Effector memory CD8-positive, alpha-beta T cell (primary cell): ENCODE data around the gene CCDC93.

ENCODE experiments used
- ATAC-seq: fragments of 150-1000 bp; cut with Tn5 transposase; replicated peaks from 2 replicates; pipeline ENCODE4 v1.10.0; 2021; ENCODE audit warnings: mild to moderate bottlenecking, moderate library complexity
- DNase-seq, 3 experiments: peaks; one replicate each; pipeline ENCODE4 v3.0.0; 2021
- H3K27ac Mint-ChIP-seq, 2 donors: one replicate each; pipeline ENCODE4 v1.8.0; 2022; ENCODE audit warnings: mild to moderate bottlenecking in 2 of 2, mixed read lengths in 2 of 2, moderate library complexity in 2 of 2
- H3K27me3 Mint-ChIP-seq, 2 donors: one replicate each; pipeline ENCODE4 v1.8.0; 2022; ENCODE audit warnings: mixed read lengths in 2 of 2
- H3K36me3 Mint-ChIP-seq: one replicate; pipeline ENCODE4 v1.8.0; 2022; ENCODE audit warnings: mild to moderate bottlenecking, moderate library complexity, mixed read lengths; ENCODE audit not compliant: insufficient read depth
- H3K4me1 Mint-ChIP-seq, 2 donors: one replicate each; pipeline ENCODE4 v1.8.0; 2022; ENCODE audit warnings: low read depth in 2 of 2, mixed read lengths in 2 of 2
- H3K4me3 Mint-ChIP-seq, 2 donors: one replicate each; pipeline ENCODE4 v1.8.0; 2022; ENCODE audit warnings: mild to moderate bottlenecking in 2 of 2, mixed read lengths in 2 of 2, moderate library complexity in 2 of 2
- H3K9me3 Mint-ChIP-seq, 2 donors: one replicate each; pipeline ENCODE4 v1.8.0; 2022; ENCODE audit warnings: mixed read lengths in 2 of 2

Gene CCDC93

GRCh38 chr2:117997872-117998454 lies 15.9 kb downstream of the CCDC93 start:
- Mint-ChIP-seq H3K4me3 (no peak overlapping the region), H3K27ac (no peak overlapping the region), H3K27me3 (no peaks in the 10 kb centered on the region), H3K9me3 (no peaks in the 10 kb centered on the region), H3K36me3 (peaks cover 75% of the 10 kb centered on the region), H3K4me1 (peaks cover 0 to 9% of the 10 kb centered on the region in 2 donors)
- DNase-seq: no peak
- ATAC-seq: no peak

GRCh38 chr2:117996525-117996924 lies 17.3 kb downstream of the CCDC93 start:
- DNase-seq (no peak), ATAC-seq (no peak)
- H3K36me3 Mint-ChIP-seq: peaks cover 84% of the 10 kb centered on the region
- H3K4me1 Mint-ChIP-seq: peaks cover 0 to 9% of the 10 kb centered on the region in 2 donors
- no peak overlapping the region for H3K4me3 Mint-ChIP-seq
- no peaks in the 10 kb centered on the region for H3K27me3 Mint-ChIP-seq
- H3K27ac Mint-ChIP-seq: peak overlapping the region in 1 of 2 donors; percentile 47
- H3K9me3 Mint-ChIP-seq: no peaks in the 10 kb centered on the region

- peaks cover 90% of the 10 kb centered on the region for H3K36me3 Mint-ChIP-seq
- H3K9me3 Mint-ChIP-seq: no peaks in the 10 kb centered on the region
- H3K4me1 Mint-ChIP-seq: peaks cover 0 to 8% of the 10 kb centered on the region in 2 donors
- DNase-seq (no peak), ATAC-seq (no peak)
- H3K27me3 Mint-ChIP-seq: no peaks in the 10 kb centered on the region
- H3K27ac Mint-ChIP-seq: no peak overlapping the region
- no peak overlapping the region for H3K4me3 Mint-ChIP-seq
These were observed 19.1 kb downstream of the CCDC93 start for GRCh38 chr2:117994729-117995128.

- peak overlapping the region; percentile 38 to 58 for H3K27ac Mint-ChIP-seq
- H3K36me3 Mint-ChIP-seq: peaks cover 68% of the 10 kb centered on the region
- peaks cover 5 to 14% of the 10 kb centered on the region in 2 donors for H3K4me1 Mint-ChIP-seq
- ATAC-seq (no peak), DNase-seq (no peak)
- no peaks in the 10 kb centered on the region for H3K9me3 Mint-ChIP-seq
- H3K4me3 Mint-ChIP-seq: no peak overlapping the region
- no peaks in the 10 kb centered on the region for H3K27me3 Mint-ChIP-seq
These were observed 23.9 kb downstream of the CCDC93 start for GRCh38 chr2:117989854-117990438.

- Mint-ChIP-seq H3K36me3 (peaks cover 52% of the 10 kb centered on the region), H3K4me1 (peaks cover 12 to 23% of the 10 kb centered on the region in 2 donors), H3K9me3 (no peaks in the 10 kb centered on the region), H3K4me3 (no peak overlapping the region), H3K27me3 (no peaks in the 10 kb centered on the region), H3K27ac (peak overlapping the region; percentile 41 to 57)
- no peak for DNase-seq
- ATAC-seq: no peak
These were observed 26.7 kb downstream of the CCDC93 start for GRCh38 chr2:117987121-117987520.

GRCh38 chr2:117985092-117985491 lies 28.8 kb downstream of the CCDC93 start:
- Mint-ChIP-seq H3K36me3 (peaks cover 33% of the 10 kb centered on the region), H3K27ac (no peak overlapping the region)
- no peak for ATAC-seq

GRCh38 chr2:117984208-117984607 lies 29.7 kb downstream of the CCDC93 start:
- H3K9me3 Mint-ChIP-seq: no peaks in the 10 kb centered on the region
- peaks cover 15 to 25% of the 10 kb centered on the region in 2 donors for H3K4me1 Mint-ChIP-seq
- H3K4me3 Mint-ChIP-seq: no peak overlapping the region
- peaks cover 31% of the 10 kb centered on the region for H3K36me3 Mint-ChIP-seq
- H3K27me3 Mint-ChIP-seq: no peaks in the 10 kb centered on the region
- DNase-seq: no peak
- no peak for ATAC-seq
- H3K27ac Mint-ChIP-seq: peak overlapping the region; percentile 55 to 64

More at GRCh38 chr2:117985092-117985491, 28.8 kb downstream of the CCDC93 start:
- no peaks in the 10 kb centered on the region for H3K27me3 Mint-ChIP-seq
- no peak overlapping the region for H3K4me3 Mint-ChIP-seq
- DNase-seq: no peak
- H3K9me3 Mint-ChIP-seq: no peaks in the 10 kb centered on the region
- peaks cover 14 to 25% of the 10 kb centered on the region in 2 donors for H3K4me1 Mint-ChIP-seq

- no peak overlapping the region for H3K4me3 Mint-ChIP-seq
- no peak for ATAC-seq
- no peak overlapping the region for H3K27ac Mint-ChIP-seq
- H3K4me1 Mint-ChIP-seq: peaks cover 14 to 25% of the 10 kb centered on the region in 2 donors
- no peaks in the 10 kb centered on the region for H3K27me3 Mint-ChIP-seq
- DNase-seq: no peak
- H3K9me3 Mint-ChIP-seq: no peaks in the 10 kb centered on the region
- H3K36me3 Mint-ChIP-seq: peaks cover 32% of the 10 kb centered on the region
These were observed 30.8 kb downstream of the CCDC93 start for GRCh38 chr2:117983040-117983439.

GRCh38 chr2:117982376-117983033 lies 31.4 kb downstream of the CCDC93 start:
- Mint-ChIP-seq H3K9me3 (no peaks in the 10 kb centered on the region), H3K4me3 (no peak overlapping the region), H3K27me3 (no peaks in the 10 kb centered on the region), H3K36me3 (peaks cover 37% of the 10 kb centered on the region), H3K4me1 (peaks cover 14 to 25% of the 10 kb centered on the region in 2 donors), H3K27ac (peak overlapping the region in 1 of 2 donors; percentile 21)
- DNase-seq: no peak
- no peak for ATAC-seq

- H3K27me3 Mint-ChIP-seq: no peaks in the 10 kb centered on the region
- H3K27ac Mint-ChIP-seq: peak overlapping the region in 1 of 2 donors; percentile 21
- peaks cover 14 to 23% of the 10 kb centered on the region in 2 donors for H3K4me1 Mint-ChIP-seq
These were observed 32.1 kb downstream of the CCDC93 start for GRCh38 chr2:117981810-117982209.

GRCh38 chr2:117980783-117981676 lies 32.8 kb downstream of the CCDC93 start:
- no peak for ATAC-seq
- H3K27ac Mint-ChIP-seq: peak overlapping the region in 1 of 2 donors; percentile 19
- H3K36me3 Mint-ChIP-seq: peaks cover 42% of the 10 kb centered on the region

More at GRCh38 chr2:117981810-117982209, 32.1 kb downstream of the CCDC93 start:
- no peaks in the 10 kb centered on the region for H3K9me3 Mint-ChIP-seq
- H3K36me3 Mint-ChIP-seq: peaks cover 42% of the 10 kb centered on the region
- no peak overlapping the region for H3K4me3 Mint-ChIP-seq
- ATAC-seq (no peak), DNase-seq (no peak)

GRCh38 chr2:117979911-117980701 lies 33.8 kb downstream of the CCDC93 start:
- H3K27ac Mint-ChIP-seq: no peak overlapping the region
- H3K27me3 Mint-ChIP-seq: no peaks in the 10 kb centered on the region
- H3K4me1 Mint-ChIP-seq: peaks cover 14 to 21% of the 10 kb centered on the region in 2 donors
- DNase-seq (no peak), ATAC-seq (no peak)
- no peak overlapping the region for H3K4me3 Mint-ChIP-seq
- H3K9me3 Mint-ChIP-seq: no peaks in the 10 kb centered on the region
- peaks cover 39% of the 10 kb centered on the region for H3K36me3 Mint-ChIP-seq

More at GRCh38 chr2:117980783-117981676, 32.8 kb downstream of the CCDC93 start:
- H3K9me3 Mint-ChIP-seq: no peaks in the 10 kb centered on the region
- peaks cover 14 to 23% of the 10 kb centered on the region in 2 donors for H3K4me1 Mint-ChIP-seq
- DNase-seq: no peak
- no peaks in the 10 kb centered on the region for H3K27me3 Mint-ChIP-seq
- H3K4me3 Mint-ChIP-seq: no peak overlapping the region
